Gastrocnemius medialis (tissue), 4 donors: ENCODE measurements around the gene METTL16. TPM values are rescaled to one million over a fixed set of nuclear protein-coding genes. Genes with fewer than 3 reads are reported as not detected.
A peak's percentile ranks its signal among the peaks of the same experiment; 100 is the strongest.

Source experiments
- ATAC-seq, 2 donors: fragments of 150-250 bp; one replicate each; pipeline ENCODE4 v1.9.1; 2016
- DNase-seq, 2 donors: peaks; one replicate each; pipeline ENCODE4 v3.0.0-alpha.2; 2019
- H3K27ac ChIP-seq, 4 donors: fragments of 200-600 bp; sonication (generic); 1 replicate in 1 of 4; 2 replicates in 3 of 4; pipeline ENCODE4 v1.5.1; 2016 to 2018; ENCODE audit warnings: mild to moderate bottlenecking in 2 of 4, moderate library complexity in 1 of 4
- H3K27me3 ChIP-seq, 3 donors: fragments of 200-600 bp; sonication (generic) in 2 of 3; 1 replicate in 1 of 3; 2 replicates in 2 of 3; pipeline versions ENCODE4 v1.5.1 to v1.6.0; 2016 to 2019; ENCODE audit warnings: mild to moderate bottlenecking in 1 of 3, moderate library complexity in 1 of 3
- H3K36me3 ChIP-seq, 2 donors: fragments of 200-600 bp; sonication (generic) in 1 of 2; one replicate each; pipeline ENCODE4 v1.5.1; 2017 to 2018
- H3K4me1 ChIP-seq, 2 donors: fragments of 200-600 bp; sonication (generic) in 1 of 2; one replicate each; pipeline ENCODE4 v1.5.1; 2016 to 2017; ENCODE audit warnings: mild to moderate bottlenecking in 2 of 2
- H3K4me3 ChIP-seq, 4 donors: fragments of 200-600 bp; sonication (generic) in 3 of 4; 1 replicate in 1 of 4; 2 replicates in 3 of 4; pipeline ENCODE4 v1.5.1; 2016 to 2019; ENCODE audit warnings: mild to moderate bottlenecking in 2 of 4
- H3K9me3 ChIP-seq, 3 donors: fragments of 200-600 bp; sonication (generic) in 2 of 3; 1 replicate in 1 of 3; 2 replicates in 2 of 3; pipeline ENCODE4 v1.5.1; 2016 to 2019
- CTCF ChIP-seq, 5 experiments: fragments of 450-650 bp in 3 of 5; fragments of 200-600 bp in 2 of 5; sonication (generic) in 2 of 5; IDR thresholded peaks in 4 of 5; conservative IDR thresholded peaks in 1 of 5; 1 replicate in 4 of 5; 2 replicates in 1 of 5; pipeline ENCODE4 v1.5.1; 2016 to 2019; ENCODE audit warnings: antibody characterized with exemption in 5 of 5, mild to moderate bottlenecking in 3 of 5, moderate library complexity in 3 of 5
- POLR2A ChIP-seq, 2 donors: fragments of 450-650 bp; IDR thresholded peaks; one replicate each; pipeline ENCODE4 v1.6.1; 2017; ENCODE audit warnings: antibody characterized with exemption in 2 of 2, mild to moderate bottlenecking in 2 of 2, moderate library complexity in 2 of 2
- in situ Hi-C, 4 donors: fragments of 200-750 bp; cut with MboI; loops; one replicate each; pipeline versions ENCODE4 v1.15.0 to v1.8.0; 2017; ENCODE audit warnings: low sequenced_read_pairs in 4 of 4
- intact Hi-C: fragments of 100-400 bp; cut with DNase I; formaldehyde crosslinking; loops from one replicate; pipeline ENCODE4 v1.15.1; 2023; ENCODE audit warnings: low total_unique reads
- total RNA-seq, 4 donors: library from RNA; depleted of rRNA; stranded (reverse); fragments of >200 nt; gene quantifications; one replicate each; pipeline versions ENCODE4 v1.1.0 to v1.2.3, GENCODE V29; 2016

The METTL16 gene
- total RNA-seq, 4 donors from 2014 or later: 18.2 to 59.7 (median 25.4) TPM

GRCh38 chr17:2485970-2486369 lies 25.7 kb downstream of the METTL16 start:
- peaks cover 10 to 25% of the 10 kb centered on the region in 2 donors for H3K4me1 ChIP-seq
- in situ Hi-C loops (no loop called here), intact Hi-C loops (no loop called here)
- ATAC-seq (peak; percentile 80 to 81), DNase-seq (no peak)
- no peaks in the 10 kb centered on the region for H3K36me3 ChIP-seq
- TF ChIP-seq POLR2A (IDR thresholded peaks at IDR 0.05) (no peak), CTCF (IDR thresholded peaks at IDR 0.05 in 4 of 5, conservative IDR thresholded peaks at IDR 0.05 in 1 of 5) (no peak)
- H3K4me3 ChIP-seq: peak overlapping the region in 2 of 4 donors; percentile 28 to 32
- H3K27ac ChIP-seq: peak overlapping the region; percentile 21 to 81 (median 58)
- no peaks in the 10 kb centered on the region for H3K9me3 ChIP-seq
- no peaks in the 10 kb centered on the region for H3K27me3 ChIP-seq

GRCh38 chr17:2485543-2485942 lies 26.1 kb downstream of the METTL16 start:
- ATAC-seq (peak; percentile 24 to 37), DNase-seq (no peak)
- H3K4me3 ChIP-seq: peak overlapping the region in 2 of 4 donors; percentile 28 to 32
- intact Hi-C loops (no loop called here), in situ Hi-C loops (no loop called here)
- no peak for TF ChIP-seq POLR2A (IDR thresholded peaks at IDR 0.05)
- no peak for TF ChIP-seq CTCF (IDR thresholded peaks at IDR 0.05 in 4 of 5, conservative IDR thresholded peaks at IDR 0.05 in 1 of 5)
- peak overlapping the region; percentile 21 to 81 (median 58) for H3K27ac ChIP-seq
- H3K36me3 ChIP-seq: no peaks in the 10 kb centered on the region
- peaks cover 10 to 21% of the 10 kb centered on the region in 2 donors for H3K4me1 ChIP-seq
- no peaks in the 10 kb centered on the region for H3K9me3 ChIP-seq
- H3K27me3 ChIP-seq: no peaks in the 10 kb centered on the region

GRCh38 chr17:2484876-2485275 lies 26.8 kb downstream of the METTL16 start:
- DNase-seq (no peak), ATAC-seq (no peak)
- peaks cover 10 to 15% of the 10 kb centered on the region in 2 donors for H3K4me1 ChIP-seq
- in situ Hi-C loops: no loop called here
- TF ChIP-seq CTCF (IDR thresholded peaks at IDR 0.05 in 4 of 5, conservative IDR thresholded peaks at IDR 0.05 in 1 of 5) (no peak), POLR2A (IDR thresholded peaks at IDR 0.05) (no peak)
- no peaks in the 10 kb centered on the region for H3K9me3 ChIP-seq
- peak overlapping the region in 1 of 4 donors; percentile 81 for H3K27ac ChIP-seq
- no peaks in the 10 kb centered on the region for H3K27me3 ChIP-seq
- no peaks in the 10 kb centered on the region for H3K36me3 ChIP-seq
- intact Hi-C loops: no loop called here
- H3K4me3 ChIP-seq: no peak overlapping the region

GRCh38 chr17:2483084-2483483 lies 28.6 kb downstream of the METTL16 start:
- H3K4me1 ChIP-seq: peaks cover 10 to 15% of the 10 kb centered on the region in 2 donors
- intact Hi-C loops: no loop called here
- H3K9me3 ChIP-seq: no peaks in the 10 kb centered on the region
- in situ Hi-C loops: no loop called here
- DNase-seq: no peak
- TF ChIP-seq CTCF (IDR thresholded peaks at IDR 0.05 in 4 of 5, conservative IDR thresholded peaks at IDR 0.05 in 1 of 5): no peak
- no peaks in the 10 kb centered on the region for H3K27me3 ChIP-seq
- H3K4me3 ChIP-seq: no peak overlapping the region
- no peak for ATAC-seq
- H3K27ac ChIP-seq: no peak overlapping the region
- no peaks in the 10 kb centered on the region for H3K36me3 ChIP-seq

- in situ Hi-C loops: no loop called here
- no peaks in the 10 kb centered on the region for H3K9me3 ChIP-seq
- H3K4me3 ChIP-seq: no peak overlapping the region
- peak overlapping the region in 1 of 4 donors; percentile 1 for H3K27ac ChIP-seq
- H3K36me3 ChIP-seq: no peaks in the 10 kb centered on the region
- H3K4me1 ChIP-seq: peaks cover 10 to 15% of the 10 kb centered on the region in 2 donors
- DNase-seq (no peak), ATAC-seq (no peak)
- TF ChIP-seq CTCF (IDR thresholded peaks at IDR 0.05 in 4 of 5, conservative IDR thresholded peaks at IDR 0.05 in 1 of 5) (no peak), POLR2A (IDR thresholded peaks at IDR 0.05) (no peak)
- intact Hi-C loops: no loop called here
- no peaks in the 10 kb centered on the region for H3K27me3 ChIP-seq
Observed at GRCh38 chr17:2482218-2482617, 29.5 kb downstream of the METTL16 start.
